HG03521 (cell line): ENCODE measurements around the gene KLK12.
"Not testable (repeated sequence)": the region's sequence is repeated elsewhere in the genome, so short reads cannot be mapped to it uniquely, and the experiment has no call there.

Experiments
- ATAC-seq: cut with Tn5 transposase; IDR thresholded peaks from one replicate; pipeline ENCODE4 v1.9.1; 2021; ENCODE audit warnings: mild to moderate bottlenecking, moderate library complexity; ENCODE audit not compliant: unreplicated experiment

KLK12 gene

DNA sequence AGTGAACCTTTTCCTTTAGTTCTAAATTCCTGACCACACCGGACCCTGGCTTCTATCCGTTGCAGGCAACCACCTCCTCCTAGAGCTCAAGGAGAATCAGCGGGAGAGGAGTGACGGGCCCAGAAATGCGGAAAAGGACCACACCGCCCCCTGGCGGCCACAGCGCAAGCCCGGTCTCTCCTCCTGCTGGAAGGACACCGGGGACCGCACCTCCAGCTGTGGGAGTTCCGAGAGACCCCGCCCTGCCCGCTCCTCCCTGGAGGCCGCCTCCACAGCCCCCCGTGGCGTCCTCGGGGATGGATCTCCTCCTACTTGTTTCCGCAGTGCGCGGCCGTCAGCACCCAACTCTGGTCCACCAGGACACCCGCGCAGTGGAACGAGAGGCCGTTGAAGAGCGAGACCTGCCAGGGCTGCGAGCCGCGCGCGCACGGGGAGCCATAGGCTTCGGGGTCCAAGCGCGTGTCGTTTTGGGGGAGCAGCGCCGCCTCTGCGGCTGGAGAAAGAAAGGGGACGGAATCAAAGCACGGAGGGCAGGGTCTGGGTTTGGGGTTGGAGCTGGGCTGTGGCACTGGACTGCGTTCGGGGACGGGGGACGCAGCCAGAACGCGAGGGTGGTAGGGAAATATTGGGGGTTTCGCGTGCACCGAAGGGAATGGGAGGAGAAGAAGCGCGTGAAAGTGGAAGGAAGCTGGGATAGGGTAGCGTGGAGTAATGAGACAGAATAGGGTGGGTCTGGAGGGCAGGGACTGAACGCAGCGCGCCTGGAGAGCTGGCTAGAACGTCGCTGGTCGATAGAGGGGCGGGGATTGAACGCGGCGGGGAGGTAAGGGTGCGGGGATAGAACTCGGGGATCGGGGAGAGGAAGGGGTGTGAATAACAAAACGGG, 17.8 kb downstream of the KLK12 start:
- no peak for ATAC-seq

DNA sequence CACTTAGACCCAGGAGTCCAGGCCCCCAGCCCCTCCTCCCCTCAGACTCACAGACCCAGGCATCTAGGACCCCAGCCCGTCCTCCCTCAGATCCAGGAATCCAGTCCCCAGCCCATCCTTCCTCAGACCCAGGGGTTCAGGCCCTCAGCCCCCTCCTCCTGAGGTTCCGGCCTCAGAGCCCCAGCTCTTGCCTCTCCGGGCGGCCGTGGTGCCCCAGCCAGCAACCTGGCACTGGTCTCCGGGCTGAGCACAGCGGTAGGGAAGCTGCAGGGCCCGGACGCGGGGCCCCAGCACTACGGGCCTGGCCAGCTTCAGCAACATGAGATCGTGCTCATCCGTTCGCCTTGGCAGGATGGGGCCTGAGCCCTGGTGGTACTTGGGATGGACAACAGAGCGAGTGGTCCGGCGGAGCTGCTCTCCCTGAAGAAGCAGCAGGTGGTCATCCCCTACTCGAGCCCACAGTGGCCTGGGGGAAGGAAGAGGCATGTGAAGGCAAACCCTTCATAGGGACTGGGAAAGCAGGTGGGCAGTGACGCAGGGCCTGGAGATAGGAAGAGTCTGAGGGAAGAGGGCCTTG, 19.0 kb downstream of the KLK12 start:
- no peak for ATAC-seq

- no peak for ATAC-seq
Measured at GRCh38 chr19:51014242-51014641, 20.6 kb downstream of the KLK12 start.

DNA sequence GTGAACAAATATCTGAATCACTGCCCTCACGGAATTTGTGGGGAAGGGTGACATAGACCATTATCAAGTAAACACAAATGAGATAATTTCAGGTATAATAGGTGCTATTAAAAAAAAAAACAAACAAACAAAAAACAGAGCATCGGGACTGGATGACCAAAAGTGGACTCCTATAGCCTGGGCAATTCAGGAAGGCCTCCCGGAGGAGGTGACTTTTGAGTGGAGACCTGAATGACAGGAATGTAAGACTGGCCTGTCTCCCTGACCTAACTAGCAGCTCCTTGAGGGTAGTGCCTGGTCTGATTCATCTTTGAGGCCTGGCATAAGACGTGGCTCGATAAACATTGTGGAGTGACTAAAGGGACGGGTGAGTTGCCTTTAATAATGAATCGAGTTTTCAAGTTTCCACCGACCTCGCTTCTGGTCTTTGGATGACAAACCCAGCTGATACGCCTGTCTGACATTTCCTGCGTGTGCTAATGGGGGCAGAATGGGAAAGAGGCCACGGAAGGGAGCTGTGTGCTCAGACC, 22.1 kb downstream of the KLK12 start:
- ATAC-seq = no peak

- no peak for ATAC-seq
Measured at GRCh38 chr19:51010066-51010795, 24.6 kb downstream of the KLK12 start.

DNA sequence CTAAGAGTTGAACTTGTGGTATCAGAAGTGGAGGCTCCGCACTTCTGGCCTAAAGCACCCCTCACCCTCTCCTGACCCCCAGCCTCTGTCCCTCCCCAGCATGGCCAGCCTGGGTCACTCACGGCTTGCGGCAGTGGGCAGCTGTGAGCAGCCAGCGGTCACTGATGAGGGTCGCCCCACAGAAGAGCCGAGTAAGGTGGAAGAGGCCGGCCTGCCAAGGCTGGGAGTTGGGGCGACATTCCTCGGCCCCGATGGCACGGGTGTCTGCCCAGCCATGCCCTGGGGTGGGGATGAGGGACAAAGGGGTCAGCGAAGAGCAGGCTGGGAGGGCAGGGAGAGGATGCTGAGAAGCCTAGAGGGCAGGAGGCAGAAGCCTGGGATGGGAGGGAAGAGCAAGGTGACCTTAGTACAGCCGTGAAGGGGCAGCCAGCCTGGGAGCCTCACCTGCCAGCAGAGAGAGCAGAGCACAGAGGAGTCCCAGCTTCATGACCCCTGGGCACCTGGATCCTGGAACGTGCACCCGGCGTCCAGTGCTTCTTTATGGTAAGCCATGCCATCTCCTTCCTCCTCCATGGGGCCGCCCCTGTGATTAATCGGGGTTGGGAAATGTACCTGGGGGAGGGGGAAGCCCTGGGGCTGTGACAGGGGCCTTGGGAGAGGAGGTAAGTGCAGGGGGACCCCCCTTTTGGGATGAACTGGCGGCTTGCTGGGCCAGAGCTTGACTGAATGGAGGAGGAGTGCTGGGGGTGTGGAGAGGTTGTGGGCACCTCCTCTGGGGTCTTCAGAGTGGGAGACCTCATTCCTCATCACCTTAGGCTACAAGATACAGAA, 25.5 kb downstream of the KLK12 start:
- ATAC-seq = no peak

DNA sequence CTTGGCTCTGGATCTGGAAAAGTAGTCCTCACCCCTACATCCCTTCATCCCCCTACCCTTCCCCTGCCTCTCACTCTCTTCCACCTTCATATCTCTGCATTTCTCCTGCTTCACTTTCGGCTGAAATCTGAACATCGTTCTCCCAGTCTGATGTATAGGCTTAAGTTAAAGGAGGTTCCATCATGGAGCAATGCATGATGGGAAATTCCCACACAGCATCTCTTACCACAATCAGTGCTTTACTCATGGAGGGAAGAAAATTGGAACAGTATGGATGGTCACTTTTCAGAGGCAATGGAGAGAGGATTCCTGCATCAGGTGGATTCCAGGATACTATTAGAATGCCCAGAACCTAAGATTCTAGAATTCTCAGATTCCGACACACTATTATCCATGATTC, 27.3 kb downstream of the KLK12 start:
- ATAC-seq = no peak

- ATAC-seq = no peak
Measured at GRCh38 chr19:51006406-51006805, 28.4 kb downstream of the KLK12 start.

DNA sequence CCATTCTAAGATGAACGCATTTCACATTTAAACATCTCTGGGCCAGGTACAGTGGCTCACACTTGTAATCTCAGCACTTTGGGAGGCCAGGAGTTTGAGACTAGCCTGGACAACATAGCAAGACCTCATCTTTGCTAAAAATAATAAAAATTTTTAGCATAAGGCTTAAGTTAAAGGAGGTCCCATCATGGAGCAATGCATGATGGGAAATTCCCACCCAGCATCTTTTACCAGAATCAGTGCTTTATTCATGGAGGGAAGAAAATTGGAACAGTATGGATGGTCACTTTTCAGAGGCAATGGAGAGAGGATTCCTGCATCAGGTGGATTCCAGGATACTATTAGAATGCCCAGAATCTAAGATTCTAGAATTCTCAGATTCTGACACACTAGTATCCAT, 29.6 kb downstream of the KLK12 start:
- no peak for ATAC-seq

- no peak for ATAC-seq
Measured at GRCh38 chr19:51003316-51003715, 31.5 kb downstream of the KLK12 start.

DNA sequence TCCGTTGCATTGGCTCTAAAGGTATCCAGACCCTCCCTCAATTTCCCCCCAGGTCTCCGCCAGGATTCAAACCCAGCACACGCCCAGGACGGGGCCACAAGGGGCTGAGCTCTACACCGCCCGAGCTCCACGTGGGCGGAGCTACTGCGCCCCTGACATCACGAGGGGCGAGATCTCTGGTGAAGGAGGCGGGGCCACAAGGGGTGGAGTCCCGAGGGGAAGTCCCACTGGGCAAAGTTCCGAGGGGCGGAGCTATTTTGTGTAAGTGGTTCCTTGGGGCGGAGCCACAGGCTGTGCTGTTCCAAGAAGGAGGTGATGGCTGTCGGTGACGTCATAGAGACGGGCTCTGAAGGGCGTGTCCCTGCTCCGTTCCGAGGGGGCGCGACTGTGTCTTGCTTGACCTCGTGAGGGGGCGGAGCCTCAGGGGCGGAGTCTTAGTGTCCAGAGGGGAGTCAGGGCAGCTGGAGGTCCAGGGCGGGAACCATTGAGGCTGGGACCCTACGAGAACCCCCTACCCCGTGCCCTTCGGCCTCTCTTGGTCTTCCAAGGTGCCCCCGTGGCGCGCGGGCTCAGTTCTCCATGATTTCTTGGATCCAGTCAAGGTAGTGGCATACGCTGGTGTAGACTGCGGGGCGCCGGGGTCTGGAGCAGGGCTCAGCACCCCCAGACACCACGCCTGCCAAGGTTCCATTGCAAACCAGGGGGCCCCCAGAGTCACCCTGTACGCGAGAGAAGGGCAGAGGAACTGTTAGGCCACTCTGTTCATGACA, 32.1 kb downstream of the KLK12 start:
- ATAC-seq = no peak

GRCh38 chr19:51002089-51002532, 32.7 kb downstream of the KLK12 start:
- ATAC-seq = no peak

- ATAC-seq = no peak
Measured at GRCh38 chr19:51001515-51001914, 33.3 kb downstream of the KLK12 start, which contains the start of gene KLK8. Gene KLK8 (minus strand): TSS chr19:51001604. CDS start chr19:51001167, 437 bp downstream.

DNA sequence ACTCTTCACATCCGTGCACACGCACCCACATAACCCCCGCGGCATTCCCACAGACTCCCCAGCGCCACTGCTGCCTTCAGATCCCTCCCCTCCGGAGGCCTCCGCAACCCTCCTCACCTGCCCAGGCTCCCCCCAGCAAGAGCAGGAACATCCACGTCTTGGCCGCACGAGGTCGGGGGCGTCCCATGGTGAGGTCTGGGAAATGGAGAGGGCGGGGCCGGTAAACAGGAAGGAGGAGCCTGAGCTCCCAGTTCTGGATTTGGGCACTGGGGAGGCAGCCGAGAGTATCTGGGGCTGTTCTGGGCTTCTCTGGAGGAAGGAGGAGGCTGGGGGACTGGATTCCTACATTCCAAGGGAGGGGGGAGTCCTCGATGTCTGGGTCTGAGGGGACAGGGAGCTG, 33.8 kb downstream of the KLK12 start:
- ATAC-seq = no peak

DNA sequence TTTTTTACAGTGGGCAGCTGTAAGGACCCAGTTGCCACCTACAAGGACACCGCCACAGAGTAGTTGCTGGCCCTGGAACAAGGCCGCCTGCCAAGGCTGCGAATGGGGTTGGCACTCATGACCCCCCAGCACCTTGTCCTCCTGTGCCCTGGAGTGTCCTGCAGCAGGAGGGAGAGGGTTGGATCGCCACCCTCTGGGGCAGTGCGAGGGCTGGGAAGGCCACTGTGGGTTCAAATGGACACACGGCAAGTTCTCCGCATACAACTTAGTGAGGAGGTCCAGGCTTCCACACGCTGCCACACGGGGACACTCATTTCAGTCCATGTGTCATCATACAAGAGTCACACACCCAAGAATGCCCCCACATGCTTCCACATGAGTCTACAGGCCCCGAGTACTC, 34.4 kb downstream of the KLK12 start:
- ATAC-seq = no peak

- no peak for ATAC-seq
Measured at GRCh38 chr19:50998686-50999085, 36.1 kb downstream of the KLK12 start.

- ATAC-seq = no peak
Measured at GRCh38 chr19:50998061-50998460, 36.7 kb downstream of the KLK12 start.

DNA sequence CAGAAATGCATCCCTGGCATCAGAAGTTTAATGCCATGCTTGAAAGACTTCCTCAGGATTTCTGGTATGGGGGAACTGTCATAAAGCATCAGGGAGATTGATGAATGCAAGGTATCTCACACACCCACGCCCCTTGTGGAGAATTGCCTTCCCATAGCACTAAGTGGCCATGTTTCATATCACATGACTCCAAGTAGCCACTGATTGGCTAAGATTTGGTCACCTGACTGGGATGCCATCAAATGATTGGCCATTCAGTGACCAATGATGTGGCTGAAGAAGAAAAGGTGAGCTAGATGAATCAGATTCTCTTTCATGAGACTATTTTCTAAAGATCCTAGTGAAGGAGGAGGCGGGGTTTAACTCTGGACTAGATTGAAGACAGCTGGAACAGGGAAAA, 40.7 kb downstream of the KLK12 start:
- ATAC-seq = no peak

GRCh38 chr19:50992666-50993035, 42.2 kb downstream of the KLK12 start:
- no peak for ATAC-seq

DNA sequence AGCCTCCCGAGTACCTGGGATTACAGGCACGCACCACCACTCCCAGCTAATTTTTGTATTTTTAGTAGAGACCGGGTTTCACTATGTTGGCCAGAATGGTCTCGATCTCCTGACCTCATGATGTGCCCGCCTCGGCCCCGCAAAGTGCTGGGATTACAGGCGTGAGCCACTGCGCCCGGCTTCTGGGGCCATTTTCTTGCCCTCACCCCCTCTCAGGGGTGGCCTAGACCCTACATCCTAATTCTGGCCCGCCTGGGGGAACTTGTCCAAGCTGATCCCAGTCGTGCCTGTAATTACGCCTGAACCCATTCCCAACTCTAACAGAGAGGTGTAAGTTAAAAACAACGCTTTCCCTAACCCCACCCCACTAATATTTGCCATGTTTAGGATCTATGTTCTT, 50.4 kb downstream of the KLK12 start:
- not testable (repeated sequence) for ATAC-seq
